GM12878 (cell line): ENCODE results near the gene ELMO3. TPM values are rescaled to one million over a fixed set of nuclear protein-coding genes. Genes with fewer than 3 reads are reported as not detected.
A peak's percentile ranks its signal among the peaks of the same experiment; 100 is the strongest.

Source experiments
- ATAC-seq: fragments of 200-7000 bp; cut with Tn5 transposase; 3 replicates; pipeline ENCODE4 v1.9.1; 2020; ENCODE audit warnings: mild to moderate bottlenecking, moderate library complexity
- BruUV-seq: library from RNA; stranded (reverse); fragments of 400-500 nt; replicated peaks from 2 replicates; lab custom pipeline; 2021; lab: Mats Ljungman, UMichigan
- CTCF ChIA-PET: fragments of 300-600 bp; sonication (Branson Sonifier 250); formaldehyde crosslinking; extraction: SDS; loops from one replicate; lab custom pipeline; 2021; ENCODE audit warnings: inconsistent platforms; lab: Yijun Ruan, JAX
- POLR2A ChIA-PET: fragments of 350-600 bp; formaldehyde crosslinking; extraction: SDS; loops from one replicate; lab custom pipeline; 2021; ENCODE audit warnings: inconsistent platforms; lab: Charles Lee
- RAD21 ChIA-PET: fragments of 300-600 bp; sonication (Branson Sonifier 250); formaldehyde crosslinking; loops from one replicate; lab custom pipeline; 2023; ENCODE audit warnings: antibody characterized with exemption; ENCODE audit not compliant: unreplicated experiment; lab: Charles Lee
- SMC1A ChIA-PET: fragments of 300-600 bp; sonication (Branson Sonifier 250); formaldehyde crosslinking; loops from one replicate; lab custom pipeline; 2023; ENCODE audit not compliant: unreplicated experiment, uncharacterized antibody; lab: Charles Lee
- DNase-seq: peaks from one replicate; pipeline ENCODE4 v3.0.0-alpha.2; 2011; ENCODE audit warnings: low read depth, low spot score
- FAIRE-seq: peaks from 3 replicates; lab custom pipeline; 2011; peaks lifted over from hg19 to GRCh38; lab: Jason Lieb, UNC
- H2AFZ ChIP-seq: 2 replicates; pipeline ENCODE4 v1.6.0; 2011; ENCODE audit warnings: low read depth, low read length, control low read depth; ENCODE audit not compliant: control insufficient read depth
- H3K27ac ChIP-seq: 2 replicates; pipeline ENCODE4 v1.5.1; 2011; ENCODE audit warnings: control low read depth; ENCODE audit not compliant: control insufficient read depth, insufficient read depth
- H3K27me3 ChIP-seq, 2 experiments: replicated peaks in 1 of 2; 2 replicates each; pipeline versions ENCODE4 v1.6.0 to v1.6.1; 2011; ENCODE audit warnings: low read length in 1 of 2; ENCODE audit not compliant: control insufficient read depth in 2 of 2, insufficient read depth in 2 of 2
- H3K36me3 ChIP-seq, 2 experiments: 2 replicates each; pipeline ENCODE4 v1.5.1; 2011; ENCODE audit warnings: low read length in 1 of 2; ENCODE audit not compliant: control insufficient read depth in 2 of 2, insufficient read depth in 2 of 2
- H3K4me1 ChIP-seq: 2 replicates; pipeline ENCODE4 v1.6.1; 2011; ENCODE audit warnings: mild to moderate bottlenecking, low read length, moderate library complexity, mixed read lengths; ENCODE audit not compliant: control insufficient read depth, insufficient read depth
- H3K4me2 ChIP-seq: 2 replicates; pipeline ENCODE4 v1.6.0; 2011; ENCODE audit warnings: control low read depth; ENCODE audit not compliant: control insufficient read depth, insufficient read depth
- H3K4me3 ChIP-seq: fragments of 200-600 bp; sonication (generic); 2 replicates; pipeline ENCODE4 v1.5.1; 2016
- H3K79me2 ChIP-seq: 2 replicates; pipeline ENCODE4 v1.6.0; 2011; ENCODE audit warnings: low read length; ENCODE audit not compliant: control insufficient read depth, insufficient read depth
- H3K9ac ChIP-seq: 2 replicates; pipeline ENCODE4 v1.8.0; 2011; ENCODE audit warnings: low read length, control low read depth, mixed read lengths; ENCODE audit not compliant: control insufficient read depth, insufficient read depth
- H3K9me3 ChIP-seq: replicated peaks from 3 replicates; pipeline ENCODE4 v1.5.1; 2011; ENCODE audit warnings: mild to moderate bottlenecking, low read length; ENCODE audit not compliant: control insufficient read depth, insufficient read depth
- H4K20me1 ChIP-seq: 2 replicates; pipeline ENCODE4 v1.6.0; 2011; ENCODE audit not compliant: control insufficient read depth, insufficient read depth
- CREM ChIP-seq: IDR thresholded peaks from 2 replicates; pipeline ENCODE4 v1.6.1; 2014; ENCODE audit warnings: antibody characterized with exemption, low read depth
- HDAC6 ChIP-seq: fragments of 200-600 bp; sonication (generic); IDR thresholded peaks from one replicate; pipeline ENCODE4 v1.8.0; 2017; ENCODE audit warnings: antibody characterized with exemption; ENCODE audit not compliant: unreplicated experiment
- PML ChIP-seq: IDR thresholded peaks from 2 replicates; pipeline ENCODE4 v1.6.1; 2012; ENCODE audit warnings: low read length, inconsistent platforms
- POLR2A ChIP-seq: IDR thresholded peaks from 2 replicates; pipeline ENCODE4 v1.6.1; 2011; ENCODE audit warnings: low read depth, mild to moderate bottlenecking, low read length
- TCF3 ChIP-seq: IDR thresholded peaks from 2 replicates; pipeline ENCODE4 v1.6.1; 2012; ENCODE audit warnings: low read depth, mild to moderate bottlenecking, low read length, borderline replicate concordance; ENCODE audit not compliant: insufficient read depth
- WGBS: methylation state at CpG from one replicate; pipeline ENCODE4 v1.1.6; 2016; ENCODE audit warnings: low lambda C conversion rate; ENCODE audit not compliant: insufficient replicate concordance, insufficient coverage; ENCODE audit errors: missing lambda C conversion rate; 5-methylcytosine and 5-hydroxymethylcytosine counted together
- in situ Hi-C: fragments of 300-500 bp; cut with MboI; formaldehyde crosslinking; loops from 9 replicates; pipeline ENCODE4 v1.14.3; 2018; ENCODE audit warnings: mixed read lengths
- intact Hi-C: fragments of 100-400 bp; cut with micrococcal nuclease; formaldehyde crosslinking; loops from one replicate; pipeline ENCODE4 v1.14.2; 2022; ENCODE audit not compliant: unreplicated experiment
- polyA plus RNA-seq, 11 experiments: library from polyadenylated mRNA; depleted of rRNA in 4 of 11; unstranded in 6 of 11; stranded (reverse) in 5 of 11; fragments of >200 nt; fragmentation: Nextera tagmentation in 4 of 11; fragmentation: Illumina TruSeq in 1 of 11; extraction: Ambion mirVana in 4 of 11; extraction: Trizol in 1 of 11; gene quantifications; 1 replicate in 1 of 11; 2 replicates in 10 of 11; pipeline versions ENCODE4 v1.2.1 to v1.2.3, GENCODE V29; 2011 to 2016; ENCODE audit warnings: inconsistent platforms in 2 of 11, missing spikeins in 2 of 11, low read depth in 1 of 11
- total RNA-seq, 4 experiments: library from RNA; depleted of rRNA in 3 of 4; stranded (reverse); fragments of >200 nt in 3 of 4; fragmentation: Illumina TruSeq in 1 of 4; extraction: Trizol in 1 of 4; gene quantifications; 2 replicates each; pipeline versions ENCODE4 v1.2.1 to v1.2.3, GENCODE V29; 2013 to 2021
- TF ChIP-seq, protein P1 (sequence below): fragments of 150-350 bp; IDR thresholded peaks from 2 replicates; pipeline ENCODE4 v1.6.1; 2016; ENCODE audit warnings: low read depth, low read length

Gene ELMO3
- total and polyA plus RNA-seq, 10 of the 15 experiments (the other 5 are each of a cell fraction or from before 2014, with no cell fraction given): 0.05 to 4.7 (median 0.96) TPM; not detected in 1

DNA sequence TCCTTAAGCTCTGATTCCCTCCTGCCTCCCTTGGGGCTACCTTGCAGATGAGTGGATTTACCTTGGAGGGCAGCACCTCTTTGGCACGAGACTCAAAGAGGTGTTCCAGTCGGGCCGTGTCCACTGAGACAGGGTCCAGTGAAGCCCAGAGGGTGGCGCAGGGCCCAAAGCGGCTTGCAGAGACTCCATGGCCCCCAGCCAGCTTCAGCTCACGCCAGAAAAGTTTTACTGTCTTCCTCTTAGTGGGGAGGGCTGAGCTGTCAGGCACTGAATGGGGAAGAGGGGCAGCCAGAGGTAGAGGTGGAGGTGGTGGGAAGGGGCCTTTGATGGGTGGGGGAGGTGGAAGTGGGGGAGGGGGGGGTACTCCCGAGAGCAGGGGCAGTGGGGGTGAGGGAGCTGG, 34.7 kb downstream of the ELMO3 start:
- Histone ChIP-seq H3K79me2 (no peaks in the 10 kb centered on the region), H3K4me1 (no peaks in the 10 kb centered on the region), H3K4me3 (no peak overlapping the region), H3K36me3 (peaks cover 34 to 56% of the 10 kb centered on the region in 2 experiments; a peak in 3 of 4 replicates), H3K9ac (no peak overlapping the region), H3K27ac (no peak overlapping the region), H3K4me2 (no peak overlapping the region), H2AFZ (no peak overlapping the region), H4K20me1 (no peaks in the 10 kb centered on the region), H3K27me3 (no peaks in the 10 kb centered on the region), H3K9me3 (no peaks in the 10 kb centered on the region)
- FAIRE-seq (no peak), DNase-seq (no peak), ATAC-seq (no peak)
- CTCF ChIA-PET: no interaction called here
- TF ChIP-seq PML: no peak
- TF ChIP-seq TCF3: no peak
- no peak for TF ChIP-seq CREM
- WGBS: 74% methylated on average over 7 of the region's 7 CpGs
- in situ Hi-C loops: no loop called here
- no TSS peak for BruUV-seq
- SMC1A ChIA-PET: interaction anchor here (1.9 kb wide), 1 partner anchor 11 kb away, joined by 6 read pairs; no protein-coding TSS in a partner anchor
- RAD21 ChIA-PET: no interaction called here
- intact Hi-C loops: no loop called here
- POLR2A ChIA-PET: no interaction called here

DNA sequence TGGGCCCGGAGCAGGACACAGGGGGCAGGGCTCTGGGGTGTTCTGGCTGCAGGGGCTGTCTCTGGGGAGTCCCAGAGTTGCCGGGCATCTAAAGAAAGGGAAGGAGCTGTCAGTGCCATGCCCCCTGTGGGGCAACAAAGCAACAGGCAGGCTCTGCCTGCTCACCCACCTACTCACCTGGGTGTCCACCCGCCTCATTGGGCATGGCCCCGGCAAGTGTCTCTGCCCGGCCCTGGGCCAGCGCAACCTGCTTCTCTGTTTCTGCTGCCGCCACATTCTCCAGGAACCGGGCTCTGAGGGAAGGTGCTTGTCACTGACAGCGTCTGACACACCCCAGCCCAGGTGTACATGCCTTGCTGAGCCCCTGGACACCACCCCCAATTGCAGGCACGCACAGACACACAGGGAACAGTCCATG, 35.3 kb downstream of the ELMO3 start:
- SMC1A ChIA-PET: interaction anchor here (1.9 kb wide), 1 partner anchor 10 kb away, joined by 6 read pairs; no protein-coding TSS in a partner anchor
- no peak overlapping the region for H3K4me3 ChIP-seq
- POLR2A ChIA-PET: no interaction called here
- BruUV-seq: no TSS peak
- 79% methylated on average over 10 of the region's 10 CpGs for WGBS
- FAIRE-seq: no peak
- no peaks in the 10 kb centered on the region for H3K79me2 ChIP-seq
- no peaks in the 10 kb centered on the region for H3K27me3 ChIP-seq
- in situ Hi-C loops (no loop called here), intact Hi-C loops (no loop called here)
- H2AFZ ChIP-seq: no peak overlapping the region
- CTCF ChIA-PET: no interaction called here
- H4K20me1 ChIP-seq: no peaks in the 10 kb centered on the region
- H3K4me2 ChIP-seq: no peak overlapping the region
- H3K9me3 ChIP-seq: no peaks in the 10 kb centered on the region
- TF ChIP-seq, protein P1, sequence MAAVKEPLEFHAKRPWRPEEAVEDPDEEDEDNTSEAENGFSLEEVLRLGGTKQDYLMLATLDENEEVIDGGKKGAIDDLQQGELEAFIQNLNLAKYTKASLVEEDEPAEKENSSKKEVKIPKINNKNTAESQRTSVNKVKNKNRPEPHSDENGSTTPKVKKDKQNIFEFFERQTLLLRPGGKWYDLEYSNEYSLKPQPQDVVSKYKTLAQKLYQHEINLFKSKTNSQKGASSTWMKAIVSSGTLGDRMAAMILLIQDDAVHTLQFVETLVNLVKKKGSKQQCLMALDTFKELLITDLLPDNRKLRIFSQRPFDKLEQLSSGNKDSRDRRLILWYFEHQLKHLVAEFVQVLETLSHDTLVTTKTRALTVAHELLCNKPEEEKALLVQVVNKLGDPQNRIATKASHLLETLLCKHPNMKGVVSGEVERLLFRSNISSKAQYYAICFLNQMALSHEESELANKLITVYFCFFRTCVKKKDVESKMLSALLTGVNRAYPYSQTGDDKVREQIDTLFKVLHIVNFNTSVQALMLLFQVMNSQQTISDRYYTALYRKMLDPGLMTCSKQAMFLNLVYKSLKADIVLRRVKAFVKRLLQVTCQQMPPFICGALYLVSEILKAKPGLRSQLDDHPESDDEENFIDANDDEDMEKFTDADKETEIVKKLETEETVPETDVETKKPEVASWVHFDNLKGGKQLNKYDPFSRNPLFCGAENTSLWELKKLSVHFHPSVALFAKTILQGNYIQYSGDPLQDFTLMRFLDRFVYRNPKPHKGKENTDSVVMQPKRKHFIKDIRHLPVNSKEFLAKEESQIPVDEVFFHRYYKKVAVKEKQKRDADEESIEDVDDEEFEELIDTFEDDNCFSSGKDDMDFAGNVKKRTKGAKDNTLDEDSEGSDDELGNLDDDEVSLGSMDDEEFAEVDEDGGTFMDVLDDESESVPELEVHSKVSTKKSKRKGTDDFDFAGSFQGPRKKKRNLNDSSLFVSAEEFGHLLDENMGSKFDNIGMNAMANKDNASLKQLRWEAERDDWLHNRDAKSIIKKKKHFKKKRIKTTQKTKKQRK: no peak
- TF ChIP-seq HDAC6 (no peak), POLR2A (peak; percentile 63)
- RAD21 ChIA-PET: no interaction called here
- H3K4me1 ChIP-seq: no peaks in the 10 kb centered on the region
- no peak for DNase-seq
- no peak for ATAC-seq
- no peak overlapping the region for H3K27ac ChIP-seq
- peaks cover 34 to 59% of the 10 kb centered on the region in 2 experiments; a peak in 3 of 4 replicates for H3K36me3 ChIP-seq
- H3K9ac ChIP-seq: no peak overlapping the region
